NCI-H2227 (cell line): ENCODE results near the gene SARS2.
A peak's percentile ranks its signal among the peaks of the same experiment; 100 is the strongest.
"Not testable (repeated sequence)": the region's sequence is repeated elsewhere in the genome, so short reads cannot be mapped to it uniquely, and the experiment has no call there.

Experiments
- DNase-seq: peaks from one replicate; lab custom pipeline; 2025; ENCODE audit not compliant: unreplicated experiment; lab: John Stamatoyannopoulos, UW

Gene SARS2

GRCh38 chr19:38929929-38930775 is at the start of gene SARS2:
Gene SARS2 (minus strand): TSS chr19:38930763. CDS start chr19:38930736, 27 bp downstream.
- DNase-seq, result peak; percentile 100

- DNase-seq, result no peak
Observed at GRCh38 chr19:38979812-38980211, 49.2 kb upstream of the SARS2 start.

- DNase-seq, result no peak
Observed at GRCh38 chr19:38978326-38978689, 47.7 kb upstream of the SARS2 start.

GRCh38 chr19:38977445-38978325 is 47.1 kb upstream of the SARS2 start:
- DNase-seq, result no peak

GRCh38 chr19:38975861-38976271 is 45.3 kb upstream of the SARS2 start:
- DNase-seq, result no peak

GRCh38 chr19:38975214-38975860 is 44.8 kb upstream of the SARS2 start, which contains the start of gene FBXO17:
Gene FBXO17 (minus strand): TSS chr19:38975742. CDS start chr19:38950319, 25,423 bp downstream.
- peak; percentile 97 for DNase-seq

- DNase-seq, result peak; percentile 72
Observed at GRCh38 chr19:38974624-38975213, 44.2 kb upstream of the SARS2 start.

- no peak for DNase-seq
Observed at GRCh38 chr19:38971672-38972071, 41.1 kb upstream of the SARS2 start.

- DNase-seq, result no peak
Observed at GRCh38 chr19:38970664-38971532, 40.3 kb upstream of the SARS2 start.

- DNase-seq, result not testable (repeated sequence)
Observed at GRCh38 chr19:38966149-38966548, 35.6 kb upstream of the SARS2 start.

GRCh38 chr19:38964738-38965137 is 34.2 kb upstream of the SARS2 start:
- no peak for DNase-seq

- DNase-seq, result no peak
Observed at GRCh38 chr19:38959618-38960017, 29.1 kb upstream of the SARS2 start.

GRCh38 chr19:38958301-38958700 is 27.7 kb upstream of the SARS2 start:
- no peak for DNase-seq

GRCh38 chr19:38956264-38956663 is 25.7 kb upstream of the SARS2 start:
- no peak for DNase-seq

- DNase-seq, result no peak
Observed at GRCh38 chr19:38953677-38954076, 23.1 kb upstream of the SARS2 start.

- DNase-seq, result no peak
Observed at GRCh38 chr19:38952395-38953165, 22.0 kb upstream of the SARS2 start.

GRCh38 chr19:38951187-38951586 is 20.6 kb upstream of the SARS2 start:
- DNase-seq, result no peak

- peak; percentile 92 for DNase-seq
Observed at GRCh38 chr19:38949580-38950367, 19.2 kb upstream of the SARS2 start.
